Measurements from ENCODE around the gene CGB1.
A peak's percentile ranks its signal among the peaks of the same experiment; 100 is the strongest.

CGB1 gene

GRCh38 chr19:49036815-49037214, at the start of gene CGB1:
TSS of gene CGB1 (minus strand) at chr19:49036895. CDS start at chr19:49036711, 184 bp downstream.
- DNase-seq (ENCODE audit: low spot score): peak; percentile 58

- DNase-seq (ENCODE audit: low spot score): no peak
Measured at GRCh38 chr19:49086296-49086695, 49.6 kb upstream of the CGB1 start.

- no peak for DNase-seq (ENCODE audit: low spot score)
Measured at GRCh38 chr19:49085868-49086232, 49.2 kb upstream of the CGB1 start.

GRCh38 chr19:49085020-49085867, 48.5 kb upstream of the CGB1 start, which contains the start of gene SNRNP70:
TSS of gene SNRNP70 (plus strand) at chr19:49085451. CDS start at chr19:49086415, 964 bp downstream.
- DNase-seq (ENCODE audit: low spot score): peak; percentile 98

- no peak for DNase-seq (ENCODE audit: low spot score)
Measured at GRCh38 chr19:49084206-49085019, 47.7 kb upstream of the CGB1 start.

- DNase-seq (ENCODE audit: low spot score): no peak
Measured at GRCh38 chr19:49081273-49081672, 44.6 kb upstream of the CGB1 start.

GRCh38 chr19:49080392-49080791, 43.7 kb upstream of the CGB1 start:
- DNase-seq (ENCODE audit: low spot score): no peak

- DNase-seq (ENCODE audit: low spot score): peak; percentile 17
Measured at GRCh38 chr19:49074869-49075268, 38.2 kb upstream of the CGB1 start.

GRCh38 chr19:49073514-49074378, 37.1 kb upstream of the CGB1 start:
- DNase-seq (ENCODE audit: low spot score): no peak

- no peak for DNase-seq (ENCODE audit: low spot score)
Measured at GRCh38 chr19:49071860-49072547, 35.3 kb upstream of the CGB1 start.

- DNase-seq (ENCODE audit: low spot score): no peak
Measured at GRCh38 chr19:49070416-49070815, 33.7 kb upstream of the CGB1 start.

- DNase-seq (ENCODE audit: low spot score): no peak
Measured at GRCh38 chr19:49069026-49069425, 32.3 kb upstream of the CGB1 start.

- DNase-seq (ENCODE audit: low spot score): no peak
Measured at GRCh38 chr19:49067554-49067953, 30.9 kb upstream of the CGB1 start.

- no peak for DNase-seq (ENCODE audit: low spot score)
Measured at GRCh38 chr19:49065905-49066512, 29.3 kb upstream of the CGB1 start.

- no peak for DNase-seq (ENCODE audit: low spot score)
Measured at GRCh38 chr19:49064768-49065611, 28.3 kb upstream of the CGB1 start, which contains the start of gene NTF4. TSS of gene NTF4 (minus strand) at chr19:49064818. CDS start at chr19:49061997, 2,821 bp downstream.

- no peak for DNase-seq (ENCODE audit: low spot score)
Measured at GRCh38 chr19:49064029-49064629, 27.4 kb upstream of the CGB1 start.

- DNase-seq (ENCODE audit: low spot score): no peak
Measured at GRCh38 chr19:49061445-49061844, 24.8 kb upstream of the CGB1 start.

- no peak for DNase-seq (ENCODE audit: low spot score)
Measured at GRCh38 chr19:49061000-49061399, 24.3 kb upstream of the CGB1 start.

- no peak for DNase-seq (ENCODE audit: low spot score)
Measured at GRCh38 chr19:49059053-49059452, 22.4 kb upstream of the CGB1 start.

GRCh38 chr19:49058562-49058961, 21.9 kb upstream of the CGB1 start:
- DNase-seq (ENCODE audit: low spot score): no peak

All from hematopoietic multipotent progenitor cell treated with erythropoietin and hydrocortisone succinate and interleukin-3 and kit ligand, for 15 days (in vitro differentiated cells).